ENCODE data around the gene TINAGL1.

TINAGL1 gene

DNA sequence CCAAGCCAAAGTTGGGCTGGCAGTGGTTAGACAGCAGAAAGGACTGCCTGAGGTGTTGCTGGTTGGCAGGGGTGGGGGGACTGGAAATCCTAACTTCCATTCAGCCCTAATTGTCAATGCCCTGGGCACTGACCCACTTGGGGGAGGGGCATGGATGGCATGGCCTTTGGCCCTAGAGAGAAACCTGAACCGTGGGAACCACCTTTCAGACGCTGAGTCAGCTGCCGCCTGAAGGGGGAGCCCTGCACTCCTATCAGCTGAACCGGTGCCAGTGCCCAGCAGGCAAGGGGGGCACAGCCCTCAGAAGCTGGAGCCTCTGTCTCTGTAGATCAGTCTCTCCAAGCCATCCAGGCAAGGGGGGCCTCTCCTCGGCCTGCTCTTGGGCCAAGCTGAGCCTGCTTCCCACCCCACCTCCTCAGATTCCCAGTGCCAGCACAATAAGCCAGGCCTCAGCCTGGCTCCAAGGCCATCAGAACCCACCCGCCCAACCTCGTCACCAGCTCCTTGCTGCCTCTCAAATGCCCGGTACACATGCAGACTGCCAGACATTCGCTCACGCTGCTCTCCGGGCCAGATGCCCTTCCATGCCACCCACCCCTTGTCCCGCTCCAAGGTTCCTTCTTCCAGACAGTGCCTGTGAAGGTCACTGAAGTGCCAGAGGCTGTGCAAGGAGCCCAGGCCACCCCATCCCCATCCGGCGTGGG is 11.6 kb downstream of the TINAGL1 start:
- TF ChIP-seq POLR2AphosphoS5 (IDR thresholded peaks at IDR 0.05; ENCODE audit: low read depth, low read length), result no peak
- TF ChIP-seq TAF1 (IDR thresholded peaks at IDR 0.05; ENCODE audit: low read depth, low read length), result no peak
- no peak for TF ChIP-seq POU2F2 (IDR thresholded peaks at IDR 0.05; ENCODE audit: low read depth, low read length)
- TF ChIP-seq POLR2A (IDR thresholded peaks at IDR 0.05; ENCODE audit: low read depth, low read length), result no peak
- TF ChIP-seq SPI1 (IDR thresholded peaks at IDR 0.05; ENCODE audit: low read depth, low read length), result no peak
- no peak for TF ChIP-seq PAX5 (IDR thresholded peaks at IDR 0.05; ENCODE audit: insufficient read depth, low read length, severe bottlenecking)
- FAIRE-seq (peak; percentile 66), DNase-seq (ENCODE audit: insufficient read length, low spot score) (peak; percentile 78)

DNA sequence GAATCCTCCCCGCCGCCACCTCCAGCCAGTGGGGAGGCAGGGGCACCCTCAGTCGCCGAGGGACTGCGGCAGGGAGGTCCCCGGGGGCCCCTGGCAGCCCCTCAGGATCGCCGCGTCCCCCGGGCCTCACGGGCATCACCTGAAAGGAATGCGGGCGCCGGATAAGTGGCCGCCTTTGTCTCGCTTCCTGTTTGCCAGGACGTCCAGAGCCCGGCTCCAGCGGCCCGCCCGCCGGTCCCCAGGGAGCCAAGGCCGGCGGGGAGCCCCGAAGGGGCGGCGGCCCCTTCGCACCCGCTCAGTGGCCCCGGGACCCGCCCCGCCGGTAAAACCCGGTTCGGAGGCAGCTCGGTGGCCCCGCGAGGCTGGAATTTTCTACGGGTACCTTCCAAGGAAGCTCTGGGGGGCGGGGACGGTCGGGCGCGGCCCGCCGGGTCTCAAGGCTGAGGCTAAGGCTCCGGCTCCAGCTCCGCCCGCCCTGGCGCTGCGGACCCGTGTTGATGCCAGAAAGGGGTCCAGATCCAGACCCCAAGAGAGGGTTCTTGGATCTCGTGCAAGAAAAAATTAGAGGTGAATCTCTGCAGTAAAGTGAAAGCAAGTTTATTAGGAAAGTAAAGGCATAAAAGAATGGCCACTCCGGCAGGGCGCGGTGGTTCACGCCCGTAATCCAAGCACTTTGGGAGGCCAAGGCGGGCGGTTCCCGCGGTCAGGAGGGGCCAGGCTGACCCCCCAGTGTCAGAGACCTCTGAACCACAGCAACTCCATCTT is 12.6 kb downstream of the TINAGL1 start:
- TF ChIP-seq TAF1 (IDR thresholded peaks at IDR 0.05; ENCODE audit: low read depth, low read length) (no peak), PAX5 (IDR thresholded peaks at IDR 0.05; ENCODE audit: insufficient read depth, low read length, severe bottlenecking) (no peak)
- DNase-seq (ENCODE audit: insufficient read length, low spot score) (no peak), FAIRE-seq (no peak)

DNA sequence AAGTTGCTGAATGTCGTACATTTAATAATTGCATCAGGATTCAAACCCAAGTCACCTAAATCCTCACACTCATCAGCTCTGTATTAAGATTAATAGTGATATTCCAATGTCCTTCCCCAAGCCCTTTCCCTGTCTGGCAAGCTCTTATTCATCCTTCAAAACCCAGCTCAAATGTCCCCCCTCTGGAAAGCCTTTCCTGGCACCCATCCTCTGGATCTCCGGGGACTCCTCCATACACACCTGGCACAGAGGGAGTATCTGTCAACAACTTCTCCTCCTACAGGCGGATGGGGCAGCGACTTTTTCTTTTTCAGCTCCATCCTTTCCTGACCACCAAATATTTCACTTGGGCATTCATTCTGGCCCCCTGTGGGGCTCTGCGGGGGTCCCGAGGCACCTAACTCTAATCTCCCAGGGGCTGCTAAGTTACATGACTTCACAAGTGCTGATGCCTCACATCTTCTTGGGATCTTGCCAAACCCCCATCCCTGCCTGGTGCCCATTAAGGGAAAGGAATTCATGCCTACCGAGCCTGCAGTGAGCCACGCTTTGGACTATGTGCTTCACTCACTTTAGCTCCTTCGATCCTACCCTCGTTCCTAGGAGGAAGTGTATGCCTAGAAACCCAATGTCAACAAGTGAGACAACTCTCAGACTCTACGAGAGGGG is 15.2 kb downstream of the TINAGL1 start:
- no peak for DNase-seq (ENCODE audit: insufficient read length, low spot score)
- TF ChIP-seq PAX5 (IDR thresholded peaks at IDR 0.05; ENCODE audit: insufficient read depth, low read length, severe bottlenecking) (no peak), TAF1 (IDR thresholded peaks at IDR 0.05; ENCODE audit: low read depth, low read length) (no peak), POU2F2 (IDR thresholded peaks at IDR 0.05; ENCODE audit: low read depth, low read length) (no peak), SPI1 (IDR thresholded peaks at IDR 0.05; ENCODE audit: low read depth, low read length) (no peak), POLR2AphosphoS5 (IDR thresholded peaks at IDR 0.05; ENCODE audit: low read depth, low read length) (no peak)
- no peak for FAIRE-seq

DNA sequence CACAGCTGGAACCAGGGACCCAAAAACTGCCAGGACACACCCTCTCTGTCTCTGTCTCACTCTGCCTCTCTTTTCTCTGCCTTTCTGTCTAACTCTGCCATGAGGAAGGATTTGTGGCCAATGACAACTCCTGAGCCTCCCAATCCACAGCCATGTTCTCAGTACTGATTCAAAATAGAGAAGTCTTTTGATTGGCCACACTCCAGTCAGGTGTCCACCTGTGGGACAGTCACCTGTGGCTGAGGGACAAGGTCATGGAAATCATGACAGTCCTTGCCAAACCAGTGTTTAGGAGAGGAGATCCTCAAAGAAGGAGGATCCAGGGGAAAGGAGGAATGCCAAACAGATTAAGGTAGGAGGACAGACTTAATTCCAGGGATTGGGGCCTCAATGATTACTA is 15.8 kb downstream of the TINAGL1 start:
- DNase-seq (ENCODE audit: insufficient read length, low spot score) (no peak), FAIRE-seq (no peak)
- no peak for TF ChIP-seq SPI1 (IDR thresholded peaks at IDR 0.05; ENCODE audit: low read depth, low read length)
- no peak for TF ChIP-seq TAF1 (IDR thresholded peaks at IDR 0.05; ENCODE audit: low read depth, low read length)
- no peak for TF ChIP-seq POLR2AphosphoS5 (IDR thresholded peaks at IDR 0.05; ENCODE audit: low read depth, low read length)
- TF ChIP-seq POLR2A (IDR thresholded peaks at IDR 0.05; ENCODE audit: low read depth, low read length), result no peak
- no peak for TF ChIP-seq PAX5 (IDR thresholded peaks at IDR 0.05; ENCODE audit: insufficient read depth, low read length, severe bottlenecking)
- TF ChIP-seq POU2F2 (IDR thresholded peaks at IDR 0.05; ENCODE audit: low read depth, low read length), result no peak

DNA sequence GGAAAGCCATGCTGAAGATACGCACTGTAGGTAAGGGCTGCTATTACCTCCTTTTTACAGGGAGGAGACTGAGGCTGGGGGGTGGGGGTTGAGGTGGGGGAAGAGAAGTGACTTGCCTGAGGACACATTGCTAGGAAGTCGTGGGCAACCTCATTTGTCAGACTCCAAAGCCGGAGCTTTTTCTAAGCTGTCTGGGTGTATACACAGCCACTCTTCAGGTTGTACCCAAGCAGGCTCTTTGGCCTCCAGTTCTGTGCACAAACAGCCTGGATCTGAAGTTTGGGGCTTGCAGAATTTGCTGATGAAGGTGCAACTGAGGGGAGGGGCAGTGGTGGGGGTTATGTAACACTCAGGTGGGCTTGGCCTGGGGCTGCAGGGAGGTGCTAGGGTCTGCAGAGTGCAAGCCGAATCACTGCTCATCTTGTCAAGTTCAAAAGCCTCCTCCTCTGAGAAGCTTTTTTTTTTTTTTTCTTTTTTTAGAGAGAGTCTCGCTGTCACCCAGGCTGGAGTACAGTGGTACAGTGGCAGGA is 16.9 kb downstream of the TINAGL1 start:
- no peak for DNase-seq (ENCODE audit: insufficient read length, low spot score)
- no peak for FAIRE-seq
- TF ChIP-seq POLR2AphosphoS5 (IDR thresholded peaks at IDR 0.05; ENCODE audit: low read depth, low read length) (no peak), PAX5 (IDR thresholded peaks at IDR 0.05; ENCODE audit: insufficient read depth, low read length, severe bottlenecking) (no peak), POU2F2 (IDR thresholded peaks at IDR 0.05; ENCODE audit: low read depth, low read length) (no peak), POLR2A (IDR thresholded peaks at IDR 0.05; ENCODE audit: low read depth, low read length) (no peak), SPI1 (IDR thresholded peaks at IDR 0.05; ENCODE audit: low read depth, low read length) (no peak), TAF1 (IDR thresholded peaks at IDR 0.05; ENCODE audit: low read depth, low read length) (no peak)

DNA sequence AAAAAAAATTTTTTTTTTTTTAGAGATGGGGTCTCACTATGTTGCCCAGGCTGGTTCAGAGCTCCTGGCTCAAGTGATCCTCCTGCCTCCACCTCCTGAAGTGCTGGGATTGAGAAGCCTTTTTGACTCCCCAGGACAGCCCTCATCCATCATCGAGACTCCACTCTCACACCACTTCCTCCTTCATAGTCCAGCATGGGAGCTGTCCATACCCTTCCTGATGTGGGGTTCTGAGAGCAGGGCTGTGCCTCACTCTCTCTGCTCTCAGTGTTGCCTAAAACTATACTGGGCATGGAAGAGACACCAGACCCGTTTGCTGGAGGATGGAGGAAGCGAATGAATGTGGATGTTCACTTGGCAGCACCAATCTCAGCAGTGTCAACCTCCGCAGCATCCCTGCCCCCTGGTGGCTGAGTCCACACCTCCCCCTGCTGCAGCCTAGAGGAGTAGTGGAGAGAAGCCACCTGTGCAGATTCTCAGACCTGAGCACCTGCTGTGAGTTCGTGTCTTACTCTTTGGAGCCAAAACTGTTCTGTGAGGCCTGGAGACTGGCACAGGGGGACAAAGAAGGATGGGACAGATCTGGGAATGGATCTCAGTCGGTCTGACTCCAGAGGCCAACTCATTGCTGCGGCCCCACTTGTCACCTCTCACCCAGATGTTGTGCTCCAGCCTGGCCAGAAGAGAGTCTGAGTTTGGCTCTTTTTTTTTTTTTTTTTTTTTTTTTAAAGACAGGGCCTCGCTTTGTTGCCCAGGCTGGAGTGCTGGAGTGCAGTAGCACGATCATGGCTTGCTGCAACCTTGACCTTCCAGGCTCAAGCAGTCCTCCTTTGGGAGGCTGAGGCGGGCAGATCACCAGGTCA is 17.7 kb downstream of the TINAGL1 start:
- DNase-seq (ENCODE audit: insufficient read length, low spot score) (peak; percentile 73), FAIRE-seq (peak; percentile 95)
- TF ChIP-seq SPI1 (IDR thresholded peaks at IDR 0.05; ENCODE audit: low read depth, low read length) (peak; percentile 55), PAX5 (IDR thresholded peaks at IDR 0.05; ENCODE audit: insufficient read depth, low read length, severe bottlenecking) (no peak), POLR2AphosphoS5 (IDR thresholded peaks at IDR 0.05; ENCODE audit: low read depth, low read length) (no peak)

DNA sequence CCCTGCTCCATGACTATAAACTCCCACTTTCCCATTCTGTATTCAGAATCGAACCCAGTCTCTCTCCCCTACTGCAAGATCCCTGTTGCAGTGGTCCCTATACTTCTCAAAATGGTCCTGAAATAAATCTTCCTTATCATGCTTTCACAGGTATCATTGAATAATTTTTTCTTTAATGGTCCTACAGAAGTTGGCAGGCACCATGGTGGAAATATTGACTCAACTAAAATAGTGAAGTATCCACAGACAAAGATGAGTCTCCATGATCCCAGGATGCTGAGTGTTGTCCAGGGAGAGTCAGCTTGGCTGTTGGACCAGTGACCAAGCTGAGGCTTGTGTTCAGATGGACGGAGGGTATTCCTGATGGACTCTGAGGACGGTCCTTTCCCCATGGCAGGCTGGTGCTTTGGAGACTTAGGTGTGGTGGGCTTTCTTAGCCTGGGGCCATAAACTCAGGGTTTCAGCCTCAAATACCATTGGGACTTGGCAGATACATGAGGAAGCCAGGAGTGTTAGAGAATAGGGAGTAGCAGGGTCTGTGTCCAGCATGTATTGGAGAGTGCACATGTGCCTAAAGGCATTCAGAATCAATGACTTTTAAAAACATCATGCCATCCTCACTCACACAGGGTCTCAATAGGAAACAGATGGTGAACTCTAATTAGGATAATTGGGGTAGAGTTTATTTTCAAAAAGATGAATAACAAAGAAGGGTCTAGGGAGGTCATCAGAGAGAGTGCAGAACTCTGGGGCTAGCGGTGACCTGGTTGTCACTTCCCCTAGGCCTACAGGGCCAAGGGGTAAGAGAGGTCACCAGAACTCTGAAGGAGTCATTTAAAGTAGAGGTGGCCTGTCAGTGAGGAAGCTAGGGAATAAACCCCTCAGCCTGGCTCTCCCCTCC is 19.8 kb downstream of the TINAGL1 start:
- DNase-seq (ENCODE audit: insufficient read length, low spot score) (no peak), FAIRE-seq (no peak)
- no peak for TF ChIP-seq POU2F2 (IDR thresholded peaks at IDR 0.05; ENCODE audit: low read depth, low read length)
- peak; percentile 22; the same call in 1 of the 2 replicates for TF ChIP-seq SPI1 (IDR thresholded peaks at IDR 0.05; ENCODE audit: low read depth, low read length)

DNA sequence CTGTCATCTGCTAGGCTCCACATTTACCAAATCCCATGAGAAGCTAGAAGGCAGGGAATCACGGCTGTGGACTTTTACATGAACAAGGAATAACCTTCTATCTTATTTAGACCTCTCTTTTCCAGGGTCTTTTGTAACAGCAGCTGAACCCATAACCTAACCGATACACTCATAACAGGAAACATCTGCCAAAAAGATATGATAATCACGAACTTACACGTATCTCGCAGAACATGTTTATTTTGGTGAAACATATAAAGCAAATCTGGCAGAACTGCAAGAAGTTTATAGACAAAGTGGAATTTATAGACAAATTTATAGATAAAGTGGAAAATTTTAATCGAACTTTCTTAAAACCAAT is 20.4 kb downstream of the TINAGL1 start:
- FAIRE-seq (peak; percentile 40), DNase-seq (ENCODE audit: insufficient read length, low spot score) (no peak)
- TF ChIP-seq POLR2A (IDR thresholded peaks at IDR 0.05; ENCODE audit: low read depth, low read length) (no peak), TAF1 (IDR thresholded peaks at IDR 0.05; ENCODE audit: low read depth, low read length) (no peak), PAX5 (IDR thresholded peaks at IDR 0.05; ENCODE audit: insufficient read depth, low read length, severe bottlenecking) (no peak), SPI1 (IDR thresholded peaks at IDR 0.05; ENCODE audit: low read depth, low read length) (no peak), POU2F2 (IDR thresholded peaks at IDR 0.05; ENCODE audit: low read depth, low read length) (no peak), POLR2AphosphoS5 (IDR thresholded peaks at IDR 0.05; ENCODE audit: low read depth, low read length) (no peak)
